Measurements from ENCODE around the gene CHTF18. TPM values are rescaled to one million over a fixed set of nuclear protein-coding genes. Genes with fewer than 3 reads are reported as not detected.
A peak's percentile ranks its signal among the peaks of the same experiment; 100 is the strongest.

CHTF18 gene
- total and polyA plus RNA-seq, 10 of the 15 experiments (the other 5 are each of a cell fraction or from before 2014, with no cell fraction given): 1.6 to 87.8 (median 19.4) TPM

DNA sequence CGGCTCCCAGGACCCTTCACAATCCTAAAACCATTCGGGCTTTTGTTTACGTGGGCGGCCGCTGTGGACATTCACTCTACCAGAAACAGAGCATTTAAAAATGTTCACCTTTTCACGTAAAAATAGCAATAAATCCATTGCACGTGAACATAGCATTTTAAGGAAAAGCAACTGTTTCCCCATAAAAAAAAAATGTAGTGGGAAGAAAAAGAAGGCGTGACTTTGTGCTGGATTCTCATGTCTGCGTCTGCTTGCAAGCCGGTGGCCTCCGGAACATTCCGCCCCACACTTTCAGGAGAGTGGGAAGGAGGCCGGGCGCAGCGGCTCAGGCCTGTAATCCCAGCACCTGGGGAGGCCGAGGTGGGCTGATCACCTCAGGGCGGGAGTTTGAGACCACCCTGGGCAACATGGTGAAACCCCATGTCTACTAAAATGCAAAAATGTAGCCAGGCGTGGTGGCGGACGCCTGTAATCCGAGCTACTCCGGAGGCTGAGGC is 25.5 kb downstream of the CHTF18 start (continued):
- TF ChIP-seq, protein P1, sequence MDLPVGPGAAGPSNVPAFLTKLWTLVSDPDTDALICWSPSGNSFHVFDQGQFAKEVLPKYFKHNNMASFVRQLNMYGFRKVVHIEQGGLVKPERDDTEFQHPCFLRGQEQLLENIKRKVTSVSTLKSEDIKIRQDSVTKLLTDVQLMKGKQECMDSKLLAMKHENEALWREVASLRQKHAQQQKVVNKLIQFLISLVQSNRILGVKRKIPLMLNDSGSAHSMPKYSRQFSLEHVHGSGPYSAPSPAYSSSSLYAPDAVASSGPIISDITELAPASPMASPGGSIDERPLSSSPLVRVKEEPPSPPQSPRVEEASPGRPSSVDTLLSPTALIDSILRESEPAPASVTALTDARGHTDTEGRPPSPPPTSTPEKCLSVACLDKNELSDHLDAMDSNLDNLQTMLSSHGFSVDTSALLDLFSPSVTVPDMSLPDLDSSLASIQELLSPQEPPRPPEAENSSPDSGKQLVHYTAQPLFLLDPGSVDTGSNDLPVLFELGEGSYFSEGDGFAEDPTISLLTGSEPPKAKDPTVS (IDR thresholded peaks at IDR 0.05; ENCODE audit: low read depth, low read length): no peak
- TF ChIP-seq EP300 (IDR thresholded peaks at IDR 0.05; ENCODE audit: borderline replicate concordance in 1 of 2, control insufficient read depth in 1 of 2, low read depth in 2 of 2, low read length in 2 of 2) (no peak), GABPA (IDR thresholded peaks at IDR 0.05; ENCODE audit: low read depth) (no peak), NR2C2 (IDR thresholded peaks at IDR 0.05; ENCODE audit: borderline replicate concordance, control insufficient read depth, insufficient read length, low read depth) (no peak), ZNF622 (IDR thresholded peaks at IDR 0.05) (no peak)

DNA sequence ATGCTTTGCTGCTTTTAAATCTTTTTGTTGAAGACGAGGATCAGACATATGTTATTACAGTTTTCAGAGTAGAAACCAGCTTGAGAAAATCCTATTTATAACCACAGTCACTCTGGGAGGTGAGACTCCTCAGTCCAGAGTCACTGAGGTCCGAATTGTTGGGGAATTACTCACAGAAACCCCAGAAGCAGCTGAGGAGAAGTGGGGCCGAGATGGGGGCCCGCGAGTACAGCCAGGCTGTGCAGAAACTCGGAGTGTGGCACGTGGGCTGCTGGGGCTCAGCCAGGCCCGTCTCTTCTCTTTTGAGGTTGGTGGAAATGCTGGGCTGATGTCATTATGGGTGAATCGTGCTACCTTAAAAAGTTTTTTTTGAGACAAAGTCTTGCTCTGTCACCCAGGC is 26.6 kb downstream of the CHTF18 start:
- in situ Hi-C loops (cut with MboI) (no loop called here), intact Hi-C loops (cut with micrococcal nuclease; ENCODE audit: unreplicated experiment) (no loop called here)
- no peaks in the 10 kb centered on the region for H3K36me3 ChIP-seq (ENCODE audit: control insufficient read depth in 2 of 2, insufficient read depth in 2 of 2, low read length in 1 of 2)
- CTCF ChIA-PET: no interaction called here
- no peak for ATAC-seq
- DNase-seq (ENCODE audit: low read depth, low spot score): no peak
- no peaks in the 10 kb centered on the region; the same call in 1 of the 2 replicates for H3K4me1 ChIP-seq (ENCODE audit: control insufficient read depth, insufficient read depth, low read length)
- no peak overlapping the region for H3K4me3 ChIP-seq
- WGBS (ENCODE audit: insufficient coverage, insufficient replicate concordance, low lambda C conversion rate, missing lambda C conversion rate): 31% methylated on average over 9 of the region's 9 CpGs
- no peak overlapping the region for H3K4me2 ChIP-seq (ENCODE audit: control insufficient read depth, insufficient read depth)
- SMC1A ChIA-PET (ENCODE audit: uncharacterized antibody, unreplicated experiment): no interaction called here
- H3K9me3 ChIP-seq (replicated peaks; ENCODE audit: control insufficient read depth, insufficient read depth, low read length): no peaks in the 10 kb centered on the region
- no peak overlapping the region for H3K27ac ChIP-seq (ENCODE audit: control insufficient read depth, insufficient read depth)
- no TSS peak for BruUV-seq (replicated peaks)
- no peak overlapping the region for H3K9ac ChIP-seq (ENCODE audit: control insufficient read depth, insufficient read depth, low read length)
- no peaks in the 10 kb centered on the region for H4K20me1 ChIP-seq (ENCODE audit: control insufficient read depth, insufficient read depth)
- no peak overlapping the region for H2AFZ ChIP-seq (ENCODE audit: control insufficient read depth, low read depth, low read length)
- RAD21 ChIA-PET (ENCODE audit: unreplicated experiment): no interaction called here
- no peak for FAIRE-seq
- TF ChIP-seq EZH2 (IDR thresholded peaks at IDR 0.05; ENCODE audit: borderline replicate concordance, control insufficient read depth, low read depth, low read length) (no peak), ESRRA (IDR thresholded peaks at IDR 0.05; ENCODE audit: low read length) (no peak), NFIC (IDR thresholded peaks at IDR 0.05; ENCODE audit: low read depth, low read length) (no peak), NFXL1 (IDR thresholded peaks at IDR 0.05; ENCODE audit: borderline replicate concordance) (no peak), CBX3 (IDR thresholded peaks at IDR 0.05; ENCODE audit: borderline replicate concordance, low read depth) (no peak), BHLHE40 (IDR thresholded peaks at IDR 0.05; ENCODE audit: borderline replicate concordance in 1 of 2, low read depth in 2 of 2, low read length in 1 of 2) (peak; percentile 35 to 51; a peak in 2 of 4 replicates)
- TF ChIP-seq, protein P2, sequence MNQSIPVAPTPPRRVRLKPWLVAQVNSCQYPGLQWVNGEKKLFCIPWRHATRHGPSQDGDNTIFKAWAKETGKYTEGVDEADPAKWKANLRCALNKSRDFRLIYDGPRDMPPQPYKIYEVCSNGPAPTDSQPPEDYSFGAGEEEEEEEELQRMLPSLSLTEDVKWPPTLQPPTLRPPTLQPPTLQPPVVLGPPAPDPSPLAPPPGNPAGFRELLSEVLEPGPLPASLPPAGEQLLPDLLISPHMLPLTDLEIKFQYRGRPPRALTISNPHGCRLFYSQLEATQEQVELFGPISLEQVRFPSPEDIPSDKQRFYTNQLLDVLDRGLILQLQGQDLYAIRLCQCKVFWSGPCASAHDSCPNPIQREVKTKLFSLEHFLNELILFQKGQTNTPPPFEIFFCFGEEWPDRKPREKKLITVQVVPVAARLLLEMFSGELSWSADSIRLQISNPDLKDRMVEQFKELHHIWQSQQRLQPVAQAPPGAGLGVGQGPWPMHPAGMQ (IDR thresholded peaks at IDR 0.05; ENCODE audit: borderline replicate concordance): no peak
- POLR2A ChIA-PET: interaction anchor here (0.6 kb wide), 1 partner anchor 14 kb away, joined by 3 read pairs; no protein-coding TSS in a partner anchor
- no peaks in the 10 kb centered on the region; a peak in 1 of 4 replicates for H3K27me3 ChIP-seq (replicated peaks in 1 of 2; ENCODE audit: control insufficient read depth in 2 of 2, insufficient read depth in 2 of 2, low read length in 1 of 2)
- H3K79me2 ChIP-seq (ENCODE audit: control insufficient read depth, insufficient read depth, low read length): no peaks in the 10 kb centered on the region

Measured in GM12878 (cell line).